ENCODE measurements around the gene SLC35D2. TPM values are rescaled to one million over a fixed set of nuclear protein-coding genes. Genes with fewer than 3 reads are reported as not detected.

Gene SLC35D2
- total and polyA plus RNA-seq, 11 donors: 8.2 to 23.1 (median 15.9) TPM

DNA sequence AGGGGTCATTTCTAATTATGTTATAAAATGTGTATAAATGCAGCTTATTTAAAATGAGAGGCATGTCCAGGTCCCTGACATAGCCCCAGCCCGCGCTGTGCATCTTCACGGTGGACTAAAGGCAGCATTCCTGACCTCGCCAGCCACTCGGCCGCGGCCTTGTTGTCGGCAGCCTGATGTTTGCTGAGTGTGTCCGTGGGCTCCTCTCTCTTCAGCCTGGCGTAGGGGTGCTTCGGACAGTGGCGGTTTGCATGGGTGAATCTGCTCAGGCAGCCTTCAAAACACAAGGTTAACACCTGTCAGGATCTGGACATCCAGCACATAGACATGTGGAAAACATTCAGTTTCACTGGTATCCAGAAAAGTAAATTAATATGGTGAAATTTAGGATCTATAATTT, 8.8 kb upstream of the SLC35D2 start:
- 96 to 97% (median 96%) methylated on average over 12 of the region's 12 CpGs for WGBS, 4 donors
- intact Hi-C loops (cut with DNase I): no loop called here
- Histone ChIP-seq H3K9me3 (no peaks in the 10 kb centered on the region), H3K27ac (no peak overlapping the region), H3K4me1 (peaks cover 0 to 6% (median 0%) of the 10 kb centered on the region in 12 donors), H3K4me3 (no peak overlapping the region), H3K36me3 (peaks cover 0 to 33% (median 0%) of the 10 kb centered on the region in 9 donors), H3K27me3 (no peaks in the 10 kb centered on the region)
- no peak for ATAC-seq
- TF ChIP-seq POLR2A (IDR thresholded peaks at IDR 0.05): no peak
- TF ChIP-seq, protein P1, sequence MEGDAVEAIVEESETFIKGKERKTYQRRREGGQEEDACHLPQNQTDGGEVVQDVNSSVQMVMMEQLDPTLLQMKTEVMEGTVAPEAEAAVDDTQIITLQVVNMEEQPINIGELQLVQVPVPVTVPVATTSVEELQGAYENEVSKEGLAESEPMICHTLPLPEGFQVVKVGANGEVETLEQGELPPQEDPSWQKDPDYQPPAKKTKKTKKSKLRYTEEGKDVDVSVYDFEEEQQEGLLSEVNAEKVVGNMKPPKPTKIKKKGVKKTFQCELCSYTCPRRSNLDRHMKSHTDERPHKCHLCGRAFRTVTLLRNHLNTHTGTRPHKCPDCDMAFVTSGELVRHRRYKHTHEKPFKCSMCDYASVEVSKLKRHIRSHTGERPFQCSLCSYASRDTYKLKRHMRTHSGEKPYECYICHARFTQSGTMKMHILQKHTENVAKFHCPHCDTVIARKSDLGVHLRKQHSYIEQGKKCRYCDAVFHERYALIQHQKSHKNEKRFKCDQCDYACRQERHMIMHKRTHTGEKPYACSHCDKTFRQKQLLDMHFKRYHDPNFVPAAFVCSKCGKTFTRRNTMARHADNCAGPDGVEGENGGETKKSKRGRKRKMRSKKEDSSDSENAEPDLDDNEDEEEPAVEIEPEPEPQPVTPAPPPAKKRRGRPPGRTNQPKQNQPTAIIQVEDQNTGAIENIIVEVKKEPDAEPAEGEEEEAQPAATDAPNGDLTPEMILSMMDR (IDR thresholded peaks at IDR 0.05): no peak
- DNase-seq: no peak

DNA sequence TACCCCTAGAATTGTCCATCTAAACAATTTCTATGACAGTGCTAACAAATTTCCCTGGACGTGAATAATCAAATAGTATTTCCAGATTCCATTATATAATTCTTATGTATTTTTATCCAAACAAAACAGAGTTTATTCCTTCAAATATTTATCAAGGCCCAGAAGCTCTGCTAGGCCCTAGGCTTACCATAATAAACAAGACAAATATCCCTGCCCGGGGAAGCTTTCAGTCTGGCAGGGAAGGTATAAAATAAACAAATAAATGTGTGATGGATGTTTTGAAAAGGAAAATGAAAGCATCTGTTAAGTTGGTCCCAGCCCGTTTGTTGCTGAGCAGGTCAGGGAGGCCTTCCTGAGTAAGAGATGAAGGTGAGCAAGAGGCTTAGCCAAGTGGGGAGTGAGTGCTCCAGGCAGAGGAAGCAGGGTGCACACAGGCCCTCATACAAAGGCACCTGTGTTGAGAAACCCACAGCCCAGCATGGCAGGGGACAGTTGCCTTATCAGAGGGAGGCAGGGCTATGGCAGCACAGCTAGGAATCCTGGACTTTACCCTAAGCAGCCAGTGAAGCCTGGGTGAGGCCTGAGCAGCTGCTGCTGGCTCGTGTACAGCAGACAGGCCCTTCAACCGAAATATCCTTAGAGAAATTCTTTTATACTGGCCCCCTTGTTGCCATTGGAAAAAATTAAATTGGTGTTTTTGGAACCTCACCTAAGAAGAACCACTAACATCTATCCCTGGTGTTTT, 7.7 kb upstream of the SLC35D2 start:
- H3K27me3 ChIP-seq: no peaks in the 10 kb centered on the region
- H3K9me3 ChIP-seq: no peaks in the 10 kb centered on the region
- 76 to 88% (median 84%) methylated on average over 5 of the region's 5 CpGs for WGBS, 4 donors
- H3K27ac ChIP-seq: no peak overlapping the region
- peaks cover 0 to 33% (median 0%) of the 10 kb centered on the region in 9 donors for H3K36me3 ChIP-seq
- peak in 1 of 4 donors; percentile 26 for ATAC-seq
- DNase-seq: no peak
- intact Hi-C loops (cut with DNase I): no loop called here
- TF ChIP-seq POLR2A (IDR thresholded peaks at IDR 0.05): no peak
- TF ChIP-seq, protein P1 (IDR thresholded peaks at IDR 0.05): no peak
- H3K4me3 ChIP-seq: no peak overlapping the region
- H3K4me1 ChIP-seq: peaks cover 0 to 6% (median 0%) of the 10 kb centered on the region in 12 donors

DNA sequence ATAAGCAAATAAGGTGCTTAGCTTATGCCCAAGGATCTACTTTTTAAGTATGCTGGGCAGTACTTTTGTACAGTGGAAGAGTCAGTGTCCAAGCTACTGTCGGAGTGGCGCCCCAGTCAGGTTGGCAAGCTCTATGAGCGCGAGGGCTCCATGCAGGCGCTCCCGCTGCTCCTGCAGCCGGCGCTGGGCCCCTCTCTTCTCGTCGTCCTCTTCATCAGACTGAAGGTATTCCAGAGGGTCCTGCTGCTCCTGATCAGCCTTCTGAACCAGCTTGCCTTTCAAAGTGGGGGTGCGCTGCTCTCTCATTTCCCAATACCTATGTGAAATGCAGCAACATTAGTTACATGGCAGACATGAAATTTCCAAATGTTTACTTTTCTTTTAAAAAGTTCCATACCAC, 4.6 kb upstream of the SLC35D2 start:
- DNase-seq: no peak
- Histone ChIP-seq H3K36me3 (peaks cover 0 to 33% (median 0%) of the 10 kb centered on the region in 9 donors), H3K4me3 (no peak overlapping the region), H3K27me3 (no peaks in the 10 kb centered on the region), H3K27ac (no peak overlapping the region), H3K4me1 (peaks cover 0 to 12% (median 2%) of the 10 kb centered on the region in 12 donors), H3K9me3 (no peaks in the 10 kb centered on the region)
- intact Hi-C loops (cut with DNase I): no loop called here
- ATAC-seq: no peak
- WGBS, 4 donors: 93 to 97% (median 95%) methylated on average over 11 of the region's 11 CpGs
- TF ChIP-seq POLR2A (IDR thresholded peaks at IDR 0.05): no peak
- TF ChIP-seq, protein P1 (IDR thresholded peaks at IDR 0.05): no peak

DNA sequence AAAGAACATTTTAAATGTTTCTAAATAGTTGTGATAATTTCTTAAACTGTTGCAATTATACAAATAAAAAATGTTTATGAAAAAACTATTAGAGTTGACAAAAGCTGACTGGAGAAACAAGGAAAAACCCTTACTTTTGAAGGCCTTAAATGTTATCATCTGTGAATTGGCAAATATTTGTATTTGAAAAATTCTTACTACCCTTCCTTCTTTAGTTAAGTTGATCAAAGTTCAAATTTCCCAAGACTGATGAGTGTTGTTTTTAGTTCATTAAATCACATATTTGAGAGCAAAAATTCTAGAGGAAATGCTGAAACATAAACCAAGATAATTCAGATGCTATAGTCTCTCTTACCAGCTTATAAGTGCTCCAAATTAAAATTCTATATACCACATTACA, 2.6 kb upstream of the SLC35D2 start:
- intact Hi-C loops (cut with DNase I): no loop called here
- Histone ChIP-seq H3K4me3 (no peak overlapping the region), H3K36me3 (peaks cover 0 to 15% (median 0%) of the 10 kb centered on the region in 9 donors), H3K27ac (no peak overlapping the region), H3K27me3 (no peaks in the 10 kb centered on the region), H3K9me3 (no peaks in the 10 kb centered on the region), H3K4me1 (peaks cover 0 to 28% (median 12%) of the 10 kb centered on the region in 12 donors)
- no peak for DNase-seq
- no peak for ATAC-seq
- TF ChIP-seq POLR2A (IDR thresholded peaks at IDR 0.05): no peak
- TF ChIP-seq, protein P1 (IDR thresholded peaks at IDR 0.05): no peak

All from heart left ventricle (tissue), 16 donors.